Endometrial microvascular endothelial cells (primary cell): ENCODE data around the gene DLX2. TPM values are rescaled to one million over a fixed set of nuclear protein-coding genes. Genes with fewer than 3 reads are reported as not detected.
"Not testable (repeated sequence)": the region's sequence is repeated elsewhere in the genome, so short reads cannot be mapped to it uniquely, and the experiment has no call there.

Experiments used
- in situ Hi-C: cut with HindIII; loops from 2 replicates; pipeline ENCODE4 v1.10.0; 2017; ENCODE audit warnings: low sequenced_read_pairs, low pct_unique_long_range_greater_than_20kb; ENCODE audit errors: inconsistent ontology term
- total RNA-seq: library from RNA; depleted of rRNA; stranded (reverse); fragments of >200 nt; gene quantifications from one replicate; pipeline ENCODE4 v1.2.3, GENCODE V29; 2015; ENCODE audit errors: inconsistent ontology term

The DLX2 gene
- not detected for total RNA-seq

GRCh38 chr2:172102391-172103359 lies at the start of gene DLX2:
TSS of gene DLX2 (minus strand) at chr2:172102900. CDS start at chr2:172102538, 362 bp downstream.
- in situ Hi-C loops, result no loop called here

GRCh38 chr2:172147944-172148650 lies 45.4 kb upstream of the DLX2 start:
- in situ Hi-C loops, result no loop called here

- in situ Hi-C loops, result no loop called here
Measured at GRCh38 chr2:172143817-172144216, 41.1 kb upstream of the DLX2 start.

GRCh38 chr2:172138727-172139126 lies 36.0 kb upstream of the DLX2 start:
- in situ Hi-C loops, result not testable (repeated sequence)

- in situ Hi-C loops, result no loop called here
Measured at GRCh38 chr2:172137943-172138342, 35.2 kb upstream of the DLX2 start.

- in situ Hi-C loops, result no loop called here
Measured at GRCh38 chr2:172137109-172137508, 34.4 kb upstream of the DLX2 start.

GRCh38 chr2:172135446-172135845 lies 32.7 kb upstream of the DLX2 start:
- in situ Hi-C loops, result no loop called here

- in situ Hi-C loops, result no loop called here
Measured at GRCh38 chr2:172134270-172134669, 31.6 kb upstream of the DLX2 start.

GRCh38 chr2:172131713-172132555 lies 29.2 kb upstream of the DLX2 start:
- in situ Hi-C loops, result no loop called here

- in situ Hi-C loops, result no loop called here
Measured at GRCh38 chr2:172129404-172129803, 26.7 kb upstream of the DLX2 start.

GRCh38 chr2:172128484-172128883 lies 25.8 kb upstream of the DLX2 start:
- in situ Hi-C loops, result no loop called here

GRCh38 chr2:172120118-172120517 lies 17.4 kb upstream of the DLX2 start:
- in situ Hi-C loops, result no loop called here

- in situ Hi-C loops, result no loop called here
Measured at GRCh38 chr2:172119089-172119488, 16.4 kb upstream of the DLX2 start.

- in situ Hi-C loops, result no loop called here
Measured at GRCh38 chr2:172116107-172116506, 13.4 kb upstream of the DLX2 start.

GRCh38 chr2:172114579-172114978 lies 11.9 kb upstream of the DLX2 start:
- in situ Hi-C loops, result no loop called here

GRCh38 chr2:172114176-172114575 lies 11.5 kb upstream of the DLX2 start:
- in situ Hi-C loops, result not testable (repeated sequence)

GRCh38 chr2:172113617-172114016 lies 10.9 kb upstream of the DLX2 start:
- in situ Hi-C loops, result no loop called here

- in situ Hi-C loops, result no loop called here
Measured at GRCh38 chr2:172109988-172110811, 7.5 kb upstream of the DLX2 start.
